Gastroesophageal sphincter (tissue), 4 donors: Measurements from ENCODE around the gene WSB2. TPM values are rescaled to one million over a fixed set of nuclear protein-coding genes. Genes with fewer than 3 reads are reported as not detected.

ENCODE experiments used
- ATAC-seq: fragments of 150-250 bp; one replicate; pipeline ENCODE4 v1.9.1; 2016; ENCODE audit warnings: mild to moderate bottlenecking, moderate library complexity
- H3K27ac ChIP-seq, 4 donors: fragments of 200-600 bp; sonication (generic) in 3 of 4; 1 replicate in 3 of 4; 2 replicates in 1 of 4; pipeline ENCODE4 v1.5.1; 2016 to 2019
- H3K27me3 ChIP-seq: fragments of 200-600 bp; sonication (generic); one replicate; pipeline ENCODE4 v1.5.1; 2019
- H3K36me3 ChIP-seq, 2 donors: fragments of 200-600 bp; sonication (generic); one replicate each; pipeline ENCODE4 v1.5.1; 2019; ENCODE audit warnings: control low read depth in 1 of 2
- H3K4me1 ChIP-seq, 3 donors: fragments of 200-600 bp; sonication (generic); 1 replicate in 2 of 3; 2 replicates in 1 of 3; pipeline ENCODE4 v1.5.1; 2016 to 2019; ENCODE audit warnings: control low read depth in 2 of 3
- H3K4me3 ChIP-seq, 2 donors: fragments of 200-600 bp; sonication (generic); one replicate each; pipeline ENCODE4 v1.5.1; 2019; ENCODE audit warnings: mild to moderate bottlenecking in 1 of 2, moderate library complexity in 1 of 2
- H3K9me3 ChIP-seq, 3 donors: fragments of 200-600 bp; sonication (generic); one replicate each; pipeline ENCODE4 v1.5.1; 2017 to 2019; ENCODE audit warnings: control low read depth in 2 of 3
- CTCF ChIP-seq, 4 experiments: fragments of 200-600 bp in 2 of 4; fragments of 450-650 bp in 2 of 4; sonication (generic) in 1 of 4; IDR thresholded peaks; one replicate each; pipeline ENCODE4 v1.5.1; 2017 to 2019; ENCODE audit warnings: antibody characterized with exemption in 4 of 4, mild to moderate bottlenecking in 2 of 4, moderate library complexity in 2 of 4
- EP300 ChIP-seq: sonication (generic); formaldehyde crosslinking; IDR thresholded peaks from one replicate; pipeline ENCODE4 v1.6.1; 2017; ENCODE audit warnings: antibody characterized with exemption, mild to moderate bottlenecking
- POLR2A ChIP-seq, 2 donors: fragments of 450-650 bp; IDR thresholded peaks; one replicate each; pipeline ENCODE4 v1.6.1; 2017; ENCODE audit warnings: antibody characterized with exemption in 2 of 2, mild to moderate bottlenecking in 2 of 2, moderate library complexity in 1 of 2
- POLR2AphosphoS5 ChIP-seq: sonication (generic); formaldehyde crosslinking; IDR thresholded peaks from one replicate; pipeline ENCODE4 v1.6.1; 2017; ENCODE audit warnings: antibody characterized with exemption
- WGBS, 2 donors: methylation state at CpG; one replicate each; pipeline ENCODE4 v1.1.5; 2018; ENCODE audit warnings: low coverage in 1 of 2; 5-methylcytosine and 5-hydroxymethylcytosine counted together
- total RNA-seq, 4 donors: library from RNA; depleted of rRNA; stranded (reverse); fragments of >200 nt; gene quantifications; one replicate each; pipeline ENCODE4 v1.1.0, GENCODE V29; 2016

WSB2 gene
- total RNA-seq: 10 to 100 TPM; 73.0 to 85.9 (median 81.5) TPM

- H3K36me3 ChIP-seq: no peaks in the 10 kb centered on the region
- 1% methylated on average over 18 to 35 of the region's 76 CpGs for WGBS, 2 donors
- H3K4me1 ChIP-seq: peaks cover 0 to 60% (median 4%) of the 10 kb centered on the region in 3 donors
- H3K27ac ChIP-seq: peak within 1 kb of the TSS; percentile 94 to 99 (median 97)
- ATAC-seq: peak; percentile 67
- no peaks in the 10 kb centered on the region for H3K9me3 ChIP-seq
- no peaks in the 10 kb centered on the region for H3K27me3 ChIP-seq
- TF ChIP-seq POLR2A (IDR thresholded peaks at IDR 0.05) (no peak), CTCF (IDR thresholded peaks at IDR 0.05) (no peak), POLR2AphosphoS5 (no peak), EP300 (no peak)
- peak within 1 kb of the TSS; percentile 85 to 95 for H3K4me3 ChIP-seq
Observed at GRCh38 chr12:118061011-118061872, at the start of gene WSB2. Gene WSB2, minus strand, starts transcription at chr12:118061179. Its CDS starts 131 bp downstream, at chr12:118061048.

GRCh38 chr12:118109088-118109487, 48.1 kb upstream of the WSB2 start:
- no peaks in the 10 kb centered on the region for H3K27me3 ChIP-seq
- 90% methylated on average over 1 of the region's 1 CpG; no CpG with 5 or more reads in 1 of the 2 donors for WGBS, 2 donors
- ATAC-seq: no peak
- peaks cover 0 to 8% (median 0%) of the 10 kb centered on the region in 3 donors for H3K4me1 ChIP-seq
- H3K36me3 ChIP-seq: no peaks in the 10 kb centered on the region
- TF ChIP-seq POLR2A (IDR thresholded peaks at IDR 0.05) (no peak), CTCF (IDR thresholded peaks at IDR 0.05) (no peak), EP300 (no peak), POLR2AphosphoS5 (no peak)
- no peaks in the 10 kb centered on the region for H3K9me3 ChIP-seq
- no peak overlapping the region for H3K27ac ChIP-seq
- no peak overlapping the region for H3K4me3 ChIP-seq

GRCh38 chr12:118107694-118108093, 46.7 kb upstream of the WSB2 start:
- TF ChIP-seq POLR2A (IDR thresholded peaks at IDR 0.05) (no peak), POLR2AphosphoS5 (no peak), CTCF (IDR thresholded peaks at IDR 0.05) (no peak), EP300 (no peak)
- ATAC-seq: no peak
- no peaks in the 10 kb centered on the region for H3K27me3 ChIP-seq
- no peak overlapping the region for H3K27ac ChIP-seq
- no peaks in the 10 kb centered on the region for H3K9me3 ChIP-seq
- H3K4me1 ChIP-seq: peaks cover 0 to 15% (median 0%) of the 10 kb centered on the region in 3 donors
- H3K4me3 ChIP-seq: no peak overlapping the region
- whole genome bisulfite sequencing, 2 donors: 92 to 95% methylated on average over 6 to 7 of the region's 8 CpGs
- H3K36me3 ChIP-seq: no peaks in the 10 kb centered on the region

GRCh38 chr12:118107011-118107410, 46.0 kb upstream of the WSB2 start:
- no peaks in the 10 kb centered on the region for H3K27me3 ChIP-seq
- H3K36me3 ChIP-seq: no peaks in the 10 kb centered on the region
- ATAC-seq: no peak
- H3K9me3 ChIP-seq: no peaks in the 10 kb centered on the region
- no peak overlapping the region for H3K27ac ChIP-seq
- whole genome bisulfite sequencing, 2 donors: 100% methylated on average over 1 of the region's 4 CpGs; no CpG with 5 or more reads in 1 of the 2 donors
- H3K4me1 ChIP-seq: peaks cover 0 to 18% (median 0%) of the 10 kb centered on the region in 3 donors
- TF ChIP-seq CTCF (IDR thresholded peaks at IDR 0.05): no peak
- no peak overlapping the region for H3K4me3 ChIP-seq
